ENCODE data around the gene TAPBP. TPM values are rescaled to one million over a fixed set of nuclear protein-coding genes. Genes with fewer than 3 reads are reported as not detected.
"Not testable (repeated sequence)": the region's sequence is repeated elsewhere in the genome, so short reads cannot be mapped to it uniquely, and the experiment has no call there.

The TAPBP gene
- total and polyA plus RNA-seq, 3 donors from 2014 or later: 34.6 to 128 (median 76.5) TPM

- DNase-seq: no peak
- TF ChIP-seq CTCF (IDR thresholded peaks at IDR 0.05) (no peak), POLR2A (IDR thresholded peaks at IDR 0.05) (no peak)
- Histone ChIP-seq H3K27me3 (no peaks in the 10 kb centered on the region), H3K4me1 (peaks cover 23% of the 10 kb centered on the region), H3K9me3 (no peaks in the 10 kb centered on the region), H3K36me3 (ENCODE audit: low read depth, missing control alignments) (no peaks in the 10 kb centered on the region), H3K27ac (peak overlapping the region; percentile 85 to 91), H3K4me3 (peak overlapping the region; percentile 82 to 88)
- intact Hi-C loops (cut with DNase I; ENCODE audit: low total_unique reads): no loop called here
- WGBS, 2 donors: 1 to 3% methylated on average over 3 to 7 of the region's 7 CpGs
Observed at GRCh38 chr6:33271117-33271467, 42.8 kb downstream of the TAPBP start.

GRCh38 chr6:33264015-33264414 is 49.9 kb downstream of the TAPBP start:
- no peak for TF ChIP-seq POLR2A (IDR thresholded peaks at IDR 0.05)
- TF ChIP-seq CTCF (IDR thresholded peaks at IDR 0.05): no peak
- Histone ChIP-seq H3K4me3 (no peak overlapping the region), H3K9me3 (no peaks in the 10 kb centered on the region), H3K27me3 (no peaks in the 10 kb centered on the region), H3K27ac (no peak overlapping the region), H3K4me1 (no peaks in the 10 kb centered on the region), H3K36me3 (ENCODE audit: low read depth, missing control alignments) (no peaks in the 10 kb centered on the region)
- 86 to 96% methylated on average over 7 of the region's 7 CpGs for WGBS, 2 donors
- intact Hi-C loops (cut with DNase I; ENCODE audit: low total_unique reads): no loop called here
- DNase-seq: no peak

- H3K27ac ChIP-seq; DNase-seq; H3K4me1 ChIP-seq; H3K27me3 ChIP-seq; H3K4me3 ChIP-seq; intact Hi-C loops (cut with DNase I; ENCODE audit: low total_unique reads); H3K9me3 ChIP-seq; H3K36me3 ChIP-seq (ENCODE audit: low read depth, missing control alignments): not testable (repeated sequence)
- WGBS, 2 donors: 94 to 96% methylated on average over 3 of the region's 3 CpGs
Observed at GRCh38 chr6:33262490-33262889, 51.4 kb downstream of the TAPBP start.

- no peak overlapping the region for H3K27ac ChIP-seq
- no peaks in the 10 kb centered on the region for H3K4me1 ChIP-seq
- H3K9me3 ChIP-seq: no peaks in the 10 kb centered on the region
- intact Hi-C loops (cut with DNase I; ENCODE audit: low total_unique reads): no loop called here
- TF ChIP-seq POLR2A (IDR thresholded peaks at IDR 0.05) (no peak), CTCF (IDR thresholded peaks at IDR 0.05) (no peak)
- H3K4me3 ChIP-seq: no peak overlapping the region
- WGBS, 2 donors: 94 to 96% methylated on average over 5 of the region's 5 CpGs
- no peaks in the 10 kb centered on the region for H3K36me3 ChIP-seq (ENCODE audit: low read depth, missing control alignments)
- DNase-seq: no peak
- no peaks in the 10 kb centered on the region for H3K27me3 ChIP-seq
Observed at GRCh38 chr6:33259032-33259431, 54.8 kb downstream of the TAPBP start.

- no peak for TF ChIP-seq CTCF (IDR thresholded peaks at IDR 0.05)
- no peak for TF ChIP-seq POLR2A (IDR thresholded peaks at IDR 0.05)
- Histone ChIP-seq H3K9me3 (no peaks in the 10 kb centered on the region), H3K4me3 (no peak overlapping the region), H3K36me3 (ENCODE audit: low read depth, missing control alignments) (no peaks in the 10 kb centered on the region), H3K27ac (no peak overlapping the region), H3K4me1 (peaks cover 9% of the 10 kb centered on the region), H3K27me3 (no peaks in the 10 kb centered on the region)
- intact Hi-C loops (cut with DNase I; ENCODE audit: low total_unique reads): no loop called here
- no peak for DNase-seq
- WGBS, 2 donors: 89 to 94% methylated on average over 4 of the region's 4 CpGs
Observed at GRCh38 chr6:33254591-33254990, 59.3 kb downstream of the TAPBP start.

Measured in testis (tissue), 3 donors.